ENCODE measurements around the gene CSMD2.

CSMD2 gene

DNA sequence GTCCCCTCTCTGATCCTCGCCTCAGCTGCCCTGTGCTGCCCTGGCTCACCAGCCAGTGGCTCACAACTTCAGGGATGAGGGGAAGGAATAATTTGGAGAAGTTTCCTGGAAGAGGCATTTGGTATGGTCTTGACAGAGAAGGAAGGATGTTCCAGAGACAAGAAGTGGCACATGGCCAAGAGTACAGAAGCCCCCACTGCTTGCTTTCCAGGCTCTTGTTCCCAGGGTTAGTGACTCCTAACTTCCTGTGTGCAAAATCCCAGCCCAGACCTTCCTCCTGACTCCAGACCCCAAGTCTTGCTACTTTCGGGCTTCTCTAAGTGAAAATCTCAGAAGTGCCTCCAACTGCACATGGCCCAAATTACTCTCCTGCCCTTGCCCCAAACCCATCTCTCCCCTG, 215.5 kb downstream of the CSMD2 start:
- no peak for DNase-seq

GRCh38 chr1:33948291-33948690, 216.7 kb downstream of the CSMD2 start:
- DNase-seq, result no peak

GRCh38 chr1:33946836-33947235, 218.2 kb downstream of the CSMD2 start:
- DNase-seq, result no peak

GRCh38 chr1:33944846-33945245, 220.2 kb downstream of the CSMD2 start:
- no peak for DNase-seq

DNA sequence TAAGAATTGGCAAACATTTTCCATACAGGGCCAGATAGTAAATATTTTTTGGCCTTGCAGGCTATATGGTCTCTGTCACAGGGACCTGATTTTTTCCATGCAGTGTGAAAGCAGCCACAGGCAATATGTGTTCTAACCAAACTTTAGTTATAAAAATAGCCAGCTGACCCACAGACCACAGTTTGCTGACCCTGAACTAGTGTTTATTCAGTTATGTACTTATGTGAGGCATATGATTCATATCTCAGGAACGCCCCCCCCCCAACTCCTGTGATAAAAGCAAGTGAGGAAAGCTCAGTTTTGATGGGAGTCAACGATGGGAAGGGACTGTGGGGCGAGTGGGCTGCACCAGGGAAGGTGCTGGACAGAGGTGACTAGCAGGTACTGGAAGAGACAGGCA, 221.1 kb downstream of the CSMD2 start:
- DNase-seq, result peak; percentile 6

- no peak for DNase-seq
These were observed 232.2 kb downstream of the CSMD2 start for GRCh38 chr1:33932871-33933270.

- DNase-seq, result no peak
These were observed 233.9 kb downstream of the CSMD2 start for GRCh38 chr1:33931111-33931475.

- no peak for DNase-seq
These were observed 234.5 kb downstream of the CSMD2 start for GRCh38 chr1:33930346-33931110.

GRCh38 chr1:33928251-33928650, 236.8 kb downstream of the CSMD2 start:
- DNase-seq, result no peak

- DNase-seq, result no peak
These were observed 237.3 kb downstream of the CSMD2 start for GRCh38 chr1:33927721-33928120.

GRCh38 chr1:33925586-33925985, 239.4 kb downstream of the CSMD2 start:
- DNase-seq, result no peak

DNA sequence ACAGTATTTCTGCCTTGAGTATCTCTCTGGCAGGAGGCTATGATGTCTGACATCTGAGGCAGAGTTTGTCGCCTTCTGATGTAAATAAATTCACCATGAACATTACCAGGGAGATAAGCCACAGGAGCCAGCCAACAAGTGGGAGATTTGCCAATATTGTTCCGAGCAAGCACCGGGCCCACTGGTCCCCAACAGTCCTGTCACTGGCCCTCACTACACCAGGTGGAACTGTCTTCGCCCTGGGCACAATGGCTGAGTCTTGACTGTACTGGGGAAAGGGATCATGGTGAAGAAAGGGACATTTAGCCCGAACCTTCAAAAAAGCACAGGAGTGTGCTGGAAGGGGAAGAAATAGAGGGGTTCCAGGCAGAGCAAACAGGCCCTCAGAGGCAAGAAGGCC, 243.7 kb downstream of the CSMD2 start:
- DNase-seq, result no peak

DNA sequence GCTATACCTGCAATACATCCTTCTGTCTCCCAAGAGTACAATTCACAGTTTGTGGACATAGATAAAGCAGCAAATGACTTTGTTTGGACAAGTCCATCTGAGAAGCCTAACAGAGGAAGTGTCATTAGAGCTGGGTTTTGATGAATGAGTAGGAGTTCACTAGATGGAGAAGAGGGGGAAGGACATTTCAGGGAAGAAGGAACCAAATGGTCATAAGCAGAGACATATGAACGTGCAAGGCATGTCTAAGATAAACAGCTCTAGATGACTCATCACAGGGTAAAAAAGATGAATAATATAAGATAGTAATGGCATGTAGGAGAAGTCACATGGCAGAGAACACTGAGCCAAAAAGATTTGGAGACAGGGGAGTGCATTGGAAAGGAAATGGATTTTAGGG, 246.7 kb downstream of the CSMD2 start:
- no peak for DNase-seq

GRCh38 chr1:33916786-33917185, 248.2 kb downstream of the CSMD2 start:
- DNase-seq, result no peak

- no peak for DNase-seq
These were observed 250.5 kb downstream of the CSMD2 start for GRCh38 chr1:33914531-33914930.

- DNase-seq, result no peak
These were observed 256.6 kb downstream of the CSMD2 start for GRCh38 chr1:33908324-33908956.

DNA sequence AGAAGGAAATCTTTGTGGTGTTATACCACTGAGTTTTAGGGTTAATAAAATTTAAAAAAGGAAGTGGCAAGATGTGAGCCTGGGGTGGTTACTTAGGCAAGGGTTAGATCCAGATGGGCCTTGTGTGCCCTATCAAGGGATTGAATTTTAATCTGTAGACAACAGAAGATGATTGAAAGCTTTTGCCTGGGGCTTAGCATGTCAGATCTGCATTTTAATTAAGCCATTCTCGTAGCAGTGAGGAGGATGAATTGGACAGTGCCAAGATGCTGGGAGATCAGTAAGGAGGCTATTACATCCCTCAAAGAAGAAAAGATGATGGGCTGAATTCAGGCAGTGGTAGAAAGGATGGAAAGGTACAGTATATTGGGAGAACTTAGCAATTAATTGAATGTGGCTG, 258.9 kb downstream of the CSMD2 start:
- DNase-seq, result no peak

GRCh38 chr1:33905241-33905640, 259.8 kb downstream of the CSMD2 start:
- no peak for DNase-seq

GRCh38 chr1:33903210-33903589, 261.8 kb downstream of the CSMD2 start:
- no peak for DNase-seq

DNA sequence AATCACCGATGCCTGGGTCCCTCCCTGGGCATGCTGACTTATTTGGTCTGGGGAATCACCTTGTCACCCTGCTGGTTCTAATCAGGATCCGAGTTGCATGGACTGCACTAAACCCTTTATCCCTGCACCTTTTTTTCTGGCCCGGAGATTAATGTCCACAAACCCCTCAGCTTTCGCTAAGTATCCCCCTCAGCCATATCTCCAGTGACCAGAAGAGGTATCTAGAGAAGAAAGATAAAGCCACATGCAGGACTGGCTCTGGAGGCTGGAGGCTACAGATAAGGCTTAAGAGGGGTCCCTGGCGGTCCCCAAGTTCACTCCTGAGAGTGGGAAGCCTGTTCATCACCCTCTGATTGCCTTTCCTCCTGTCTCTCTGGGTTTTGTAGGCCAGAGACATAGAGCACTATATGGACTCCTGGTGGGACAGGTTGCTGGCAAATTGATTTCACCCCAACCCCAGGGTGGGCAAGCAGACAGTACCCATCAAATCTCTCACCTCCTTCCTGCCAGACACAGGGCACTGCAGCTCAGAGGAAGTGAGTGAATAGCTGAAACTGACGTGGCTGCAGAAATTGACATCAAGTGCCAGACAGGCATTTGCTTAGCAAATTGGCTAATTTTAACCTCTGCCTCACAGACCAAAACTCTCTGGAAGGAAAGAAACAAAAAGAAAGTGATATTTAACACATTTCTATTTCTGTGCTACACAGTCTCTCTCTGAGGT, 262.4 kb downstream of the CSMD2 start:
- no peak for DNase-seq

- DNase-seq, result no peak
These were observed 265.3 kb downstream of the CSMD2 start for GRCh38 chr1:33899746-33900145.

DNA sequence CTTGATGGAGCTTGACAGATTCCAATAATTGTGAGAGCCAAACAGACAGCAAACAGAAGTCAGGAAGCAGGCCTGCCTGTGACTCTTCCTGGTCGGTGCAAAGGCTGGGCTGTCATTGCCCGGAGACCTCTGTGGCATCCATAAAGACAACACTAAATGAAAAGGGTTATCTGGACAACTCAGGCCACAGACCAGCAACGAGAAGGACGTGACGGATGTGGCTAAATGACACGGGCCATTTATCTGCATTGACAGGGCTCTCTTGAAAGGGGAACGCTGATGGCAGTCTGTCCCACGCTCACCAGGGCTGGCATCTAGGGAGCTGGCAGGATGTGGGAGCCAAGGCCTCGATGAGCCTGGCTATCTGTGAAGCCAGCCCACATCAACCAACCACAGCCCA, 266.1 kb downstream of the CSMD2 start:
- no peak for DNase-seq

GRCh38 chr1:33898406-33898805, 266.6 kb downstream of the CSMD2 start:
- no peak for DNase-seq

DNA sequence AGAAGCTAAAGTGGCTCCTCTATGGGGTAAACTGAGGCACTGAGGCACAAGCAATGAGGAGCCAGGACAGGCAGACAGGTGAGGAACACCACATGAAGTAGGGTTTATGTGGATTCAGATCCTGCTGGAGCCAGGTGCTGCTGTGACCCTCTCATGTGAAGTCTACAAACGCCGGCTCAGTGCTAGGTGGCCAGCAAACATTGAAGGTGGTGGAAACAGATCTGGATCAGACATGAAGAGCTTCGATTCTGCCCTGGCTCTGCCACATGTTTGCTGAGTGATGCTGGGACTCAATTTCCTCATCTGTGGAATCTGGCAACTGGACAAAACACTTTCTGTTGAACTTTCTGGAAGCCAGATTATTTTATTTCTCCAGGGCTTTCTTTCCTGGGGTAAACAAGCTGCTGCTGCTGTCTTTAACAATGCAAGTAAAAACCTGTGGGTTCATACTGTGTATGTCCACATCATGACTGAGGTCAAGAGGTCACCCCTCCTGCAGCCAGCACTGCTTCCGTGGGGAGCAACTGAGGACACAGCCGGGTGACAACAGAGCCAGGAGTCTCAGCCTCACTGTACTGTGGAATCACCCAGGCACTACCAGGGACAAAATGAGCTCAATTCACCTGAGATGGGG, 267.8 kb downstream of the CSMD2 start:
- no peak for DNase-seq
